Subcutaneous adipose tissue (tissue), 4 donors: ENCODE results near the gene SLC25A21. TPM values are rescaled to one million over a fixed set of nuclear protein-coding genes. Genes with fewer than 3 reads are reported as not detected.

ENCODE experiments used
- total RNA-seq, 4 donors: library from RNA; depleted of rRNA; stranded (reverse); fragments of >200 nt; gene quantifications; one replicate each; pipeline ENCODE4 v1.1.0, GENCODE V29; 2016
- TF ChIP-seq, protein P1 (sequence below): fragments of 450-650 bp; IDR thresholded peaks from one replicate; pipeline ENCODE4 v1.5.1; 2016; ENCODE audit warnings: low read depth, mild to moderate bottlenecking, control low read depth, antibody characterized with exemption, moderate library complexity

Gene SLC25A21
- total RNA-seq, 4 donors from 2014 or later, result 0.98 to 1.1 TPM; not detected in 2

DNA sequence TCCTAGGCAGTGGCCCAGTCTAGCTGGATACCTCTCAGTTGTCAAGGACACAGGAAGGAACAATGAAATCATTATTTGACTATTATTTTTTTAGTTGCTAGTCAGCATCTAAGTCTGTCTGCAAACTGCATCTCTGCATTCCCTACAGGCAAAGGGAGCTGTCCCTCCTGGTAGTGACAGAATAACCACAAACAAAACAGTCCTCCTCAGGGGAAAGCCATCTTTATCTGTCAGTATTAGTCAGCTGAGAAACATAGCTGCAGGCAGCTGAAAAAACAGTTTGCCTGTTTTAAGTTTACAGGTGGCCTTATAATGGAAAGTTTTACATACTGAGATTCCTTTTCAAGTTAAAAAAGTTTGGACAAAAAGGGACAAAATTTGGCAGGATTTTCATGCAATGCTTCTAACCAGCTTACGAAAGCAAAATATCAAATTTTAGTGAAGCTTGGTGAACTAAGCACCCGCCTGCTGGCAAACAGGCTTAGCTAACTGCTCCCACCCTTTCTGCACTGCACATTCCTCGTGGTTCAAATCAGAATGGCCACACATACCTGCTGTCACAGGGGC is 29.5 kb downstream of the SLC25A21 start:
- TF ChIP-seq, protein P1, sequence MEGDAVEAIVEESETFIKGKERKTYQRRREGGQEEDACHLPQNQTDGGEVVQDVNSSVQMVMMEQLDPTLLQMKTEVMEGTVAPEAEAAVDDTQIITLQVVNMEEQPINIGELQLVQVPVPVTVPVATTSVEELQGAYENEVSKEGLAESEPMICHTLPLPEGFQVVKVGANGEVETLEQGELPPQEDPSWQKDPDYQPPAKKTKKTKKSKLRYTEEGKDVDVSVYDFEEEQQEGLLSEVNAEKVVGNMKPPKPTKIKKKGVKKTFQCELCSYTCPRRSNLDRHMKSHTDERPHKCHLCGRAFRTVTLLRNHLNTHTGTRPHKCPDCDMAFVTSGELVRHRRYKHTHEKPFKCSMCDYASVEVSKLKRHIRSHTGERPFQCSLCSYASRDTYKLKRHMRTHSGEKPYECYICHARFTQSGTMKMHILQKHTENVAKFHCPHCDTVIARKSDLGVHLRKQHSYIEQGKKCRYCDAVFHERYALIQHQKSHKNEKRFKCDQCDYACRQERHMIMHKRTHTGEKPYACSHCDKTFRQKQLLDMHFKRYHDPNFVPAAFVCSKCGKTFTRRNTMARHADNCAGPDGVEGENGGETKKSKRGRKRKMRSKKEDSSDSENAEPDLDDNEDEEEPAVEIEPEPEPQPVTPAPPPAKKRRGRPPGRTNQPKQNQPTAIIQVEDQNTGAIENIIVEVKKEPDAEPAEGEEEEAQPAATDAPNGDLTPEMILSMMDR, result no peak

DNA sequence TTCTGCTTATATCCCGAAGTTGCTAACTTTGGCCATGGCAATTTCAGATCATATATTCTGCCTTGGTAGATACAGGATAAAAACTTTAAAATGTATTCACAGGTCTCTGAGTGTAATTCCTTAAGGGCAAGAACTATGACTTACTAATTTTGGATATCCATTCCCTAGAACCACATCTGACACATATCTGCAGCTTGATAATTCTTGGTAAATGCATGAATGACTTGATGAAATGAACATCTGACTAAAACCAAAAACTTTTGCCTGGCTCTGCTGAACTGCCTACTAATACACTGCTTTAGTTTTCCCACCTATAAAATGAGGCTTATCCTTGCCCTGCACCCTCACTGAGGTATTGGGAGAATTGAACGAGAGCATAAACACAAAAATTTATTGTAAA is 32.2 kb downstream of the SLC25A21 start:
- TF ChIP-seq, protein P1, result no peak

DNA sequence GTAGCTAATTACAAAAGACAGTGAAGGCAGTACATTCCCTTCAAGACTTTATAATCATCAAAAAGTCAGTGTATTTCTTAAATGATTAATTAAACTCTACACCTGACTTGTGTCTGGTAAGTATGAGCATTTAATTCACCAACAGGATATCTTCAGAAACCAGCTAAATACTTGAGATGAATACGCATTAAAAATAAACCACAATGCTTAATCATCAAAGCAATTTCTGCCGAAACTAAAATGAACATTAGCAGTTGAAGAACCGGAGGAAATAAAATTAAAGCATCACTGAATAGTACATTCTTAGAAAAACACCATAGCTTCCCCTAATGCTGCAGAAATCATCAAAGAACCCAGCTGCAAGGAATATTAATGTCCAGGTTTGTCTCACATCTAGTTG is 32.7 kb downstream of the SLC25A21 start:
- TF ChIP-seq, protein P1, result no peak

DNA sequence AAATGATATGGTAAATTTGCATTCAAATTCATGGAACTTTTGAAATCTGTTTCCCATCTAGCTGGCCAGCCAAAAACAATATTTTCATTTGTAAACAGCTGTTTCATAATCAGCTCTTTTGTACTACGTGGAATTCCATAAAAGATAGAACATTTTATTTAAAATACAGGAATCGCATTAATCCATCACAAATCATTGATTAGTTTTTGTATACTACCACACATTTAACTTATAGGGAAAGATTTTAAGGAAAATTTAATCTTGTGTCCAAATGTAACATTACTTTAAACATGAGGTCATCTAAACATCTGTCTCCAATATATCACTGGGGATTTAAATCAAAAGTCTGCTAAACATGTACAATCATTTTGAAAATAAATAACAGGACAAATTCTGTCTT is 33.5 kb downstream of the SLC25A21 start:
- TF ChIP-seq, protein P1, result no peak

DNA sequence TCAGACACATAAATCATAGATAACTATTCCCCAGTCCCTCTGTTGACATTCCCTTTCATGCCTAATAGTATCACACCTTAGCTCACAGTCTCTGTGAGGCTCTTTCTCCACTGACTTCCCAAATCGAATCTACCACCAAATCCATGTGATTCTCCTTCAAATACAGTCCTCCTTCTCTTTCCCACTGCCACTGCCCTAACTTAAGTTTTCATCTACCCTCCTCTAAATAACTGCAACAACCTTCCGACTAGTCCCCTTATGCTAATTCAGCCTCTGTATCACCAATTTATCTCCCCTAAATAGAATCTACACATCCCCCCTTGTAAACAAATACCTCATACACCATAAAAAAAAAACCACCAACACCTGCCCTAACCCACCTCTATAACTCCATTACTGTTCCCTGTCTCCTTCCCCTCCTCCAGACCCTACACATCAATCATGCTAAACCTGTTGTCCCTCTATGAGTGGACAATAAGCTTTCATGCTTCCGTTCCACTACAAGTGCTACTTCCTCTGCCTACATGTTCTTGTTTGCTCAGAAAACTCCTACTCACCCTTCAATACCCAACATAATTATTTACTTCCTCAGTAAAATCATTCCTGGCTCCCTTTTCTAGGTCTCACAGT is 39.0 kb downstream of the SLC25A21 start:
- TF ChIP-seq, protein P1, result no peak

DNA sequence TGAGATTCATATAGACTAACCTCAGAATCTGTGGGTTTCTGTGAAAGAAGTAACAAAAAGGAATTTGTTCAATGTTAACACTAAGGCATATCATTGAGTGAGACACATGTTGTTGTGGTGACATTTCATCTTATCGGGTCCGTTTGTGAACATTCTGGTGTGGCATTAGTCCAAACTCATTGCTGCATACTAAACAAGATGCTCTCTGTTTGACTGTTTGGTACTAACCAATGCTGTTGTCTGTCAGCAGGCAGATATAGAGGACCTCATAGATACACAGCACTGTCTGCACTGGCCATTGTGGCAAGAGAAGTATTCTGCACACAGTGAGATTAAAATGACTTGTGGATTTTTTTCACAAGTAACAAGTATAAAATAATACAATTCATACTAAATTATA is 41.2 kb downstream of the SLC25A21 start:
- TF ChIP-seq, protein P1, result no peak

DNA sequence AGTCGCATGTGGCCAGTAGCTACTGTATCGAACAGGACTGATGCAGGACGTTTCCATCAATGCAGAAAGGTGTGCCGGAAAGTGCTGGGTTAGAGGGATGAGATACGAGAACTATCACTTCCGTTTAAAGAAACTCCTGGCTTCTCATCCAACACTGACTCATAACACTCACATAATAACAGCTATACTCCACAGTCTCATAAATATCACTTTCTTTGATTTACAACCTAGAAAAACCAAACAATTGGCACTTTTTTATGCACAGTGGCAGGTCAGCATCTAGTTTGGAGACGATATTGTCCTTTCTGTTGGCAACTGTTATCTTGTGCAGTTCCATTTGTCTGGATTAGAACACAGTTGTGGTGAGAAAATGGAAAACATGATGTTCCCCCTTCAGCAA is 43.4 kb downstream of the SLC25A21 start:
- TF ChIP-seq, protein P1, result no peak
